Endothelial cell of umbilical vein (primary cell): Measurements from ENCODE around the gene AQP1. TPM values are rescaled to one million over a fixed set of nuclear protein-coding genes. Genes with fewer than 3 reads are reported as not detected.

Experiments used
- BruUV-seq: library from RNA; stranded (reverse); fragments of 400-500 nt; replicated peaks from 2 replicates; lab custom pipeline; 2021; lab: Mats Ljungman, UMichigan
- CTCF ChIA-PET: fragments of 300-600, 350-600 bp; sonication (Branson Sonifier 250); formaldehyde crosslinking; loops from one replicate; lab custom pipeline; 2021; ENCODE audit warnings: antibody characterized with exemption, inconsistent platforms; lab: Charles Lee
- POLR2A ChIA-PET: fragments of 300-600, 350-600 bp; sonication (Branson Sonifier 250); formaldehyde crosslinking; loops from one replicate; lab custom pipeline; 2021; ENCODE audit warnings: antibody characterized with exemption, inconsistent platforms; lab: Charles Lee
- DNase-seq: peaks from one replicate; pipeline ENCODE4 v3.0.0-alpha.2; 2011; ENCODE audit warnings: low read depth, low spot score
- FAIRE-seq: peaks from 2 replicates; lab custom pipeline; 2011; peaks lifted over from hg19 to GRCh38; lab: Jason Lieb, UNC
- H2AFZ ChIP-seq: 2 replicates; pipeline ENCODE4 v1.6.0; 2012; ENCODE audit warnings: low read depth, low read length, control low read depth, inconsistent platforms
- H3K27ac ChIP-seq: 2 replicates; pipeline ENCODE4 v1.5.1; 2011; ENCODE audit warnings: low read depth, mild to moderate bottlenecking, control low read depth, low read length, moderate library complexity; ENCODE audit not compliant: insufficient read depth
- H3K27me3 ChIP-seq, 2 experiments: 2 replicates each; pipeline versions ENCODE4 v1.6.0 to v1.6.1; 2011; ENCODE audit warnings: low read length in 2 of 2, mixed read lengths in 1 of 2; ENCODE audit not compliant: control insufficient read depth in 2 of 2, insufficient read depth in 2 of 2
- H3K36me3 ChIP-seq, 2 experiments: 2 replicates in 1 of 2; 3 replicates in 1 of 2; pipeline ENCODE4 v1.5.1; 2011; ENCODE audit warnings: low read length in 2 of 2, mild to moderate bottlenecking in 1 of 2, moderate library complexity in 1 of 2; ENCODE audit not compliant: control insufficient read depth in 2 of 2, insufficient read depth in 2 of 2; ENCODE audit errors: extremely low read depth in 1 of 2
- H3K4me1 ChIP-seq: 3 replicates; pipeline ENCODE4 v1.5.1; 2011; ENCODE audit warnings: mild to moderate bottlenecking, low read length; ENCODE audit not compliant: control insufficient read depth, insufficient read depth; ENCODE audit errors: extremely low read depth
- H3K4me2 ChIP-seq: 2 replicates; pipeline ENCODE4 v1.6.1; 2011; ENCODE audit warnings: low read length, control low read depth, mixed read lengths; ENCODE audit not compliant: insufficient read depth
- H3K4me3 ChIP-seq, 3 experiments: fragments of 200-600 bp in 1 of 3; sonication (generic), shearing (Covaris generic) in 1 of 3; replicated peaks in 1 of 3; 2 replicates each; pipeline ENCODE4 v1.5.1; 2011 to 2016; ENCODE audit warnings: control low read depth in 3 of 3, low read length in 3 of 3, mild to moderate bottlenecking in 2 of 3, inconsistent platforms in 1 of 3, low read depth in 1 of 3, moderate library complexity in 1 of 3; ENCODE audit not compliant: insufficient read depth in 1 of 3
- H3K79me2 ChIP-seq: 2 replicates; pipeline ENCODE4 v1.6.0; 2012; ENCODE audit warnings: low read length, inconsistent platforms; ENCODE audit not compliant: control insufficient read depth, insufficient read depth
- H3K9ac ChIP-seq: replicated peaks from 2 replicates; pipeline ENCODE3; 2011; ENCODE audit warnings: low read length, control low read depth; ENCODE audit not compliant: insufficient read depth; ENCODE audit errors: extremely low read depth
- H3K9me1 ChIP-seq: replicated peaks from 3 replicates; pipeline ENCODE4 v1.6.0; 2011; ENCODE audit warnings: mild to moderate bottlenecking, low read length; ENCODE audit not compliant: control insufficient read depth, insufficient read depth; ENCODE audit errors: extremely low read depth
- H3K9me3 ChIP-seq: replicated peaks from 2 replicates; pipeline ENCODE4 v1.5.1; 2012; ENCODE audit warnings: low read length, inconsistent platforms; ENCODE audit not compliant: control insufficient read depth, insufficient read depth
- H4K20me1 ChIP-seq: replicated peaks from 2 replicates; pipeline ENCODE3; 2011; ENCODE audit warnings: mild to moderate bottlenecking, low read length; ENCODE audit not compliant: control insufficient read depth, insufficient read depth; ENCODE audit errors: extremely low read depth
- CTCF ChIP-seq, 2 donors: IDR thresholded peaks; 1 replicate in 1 of 2; 2 replicates in 1 of 2; pipeline ENCODE4 v1.5.1; 2011; ENCODE audit warnings: low read length in 2 of 2, mild to moderate bottlenecking in 2 of 2, moderate library complexity in 2 of 2, control low read depth in 1 of 2, inconsistent platforms in 1 of 2, low read depth in 1 of 2; ENCODE audit not compliant: insufficient read depth in 1 of 2; ENCODE audit errors: extremely low read depth in 1 of 2
- EZH2 ChIP-seq: IDR thresholded peaks from 2 replicates; pipeline ENCODE4 v1.6.1; 2012; ENCODE audit warnings: borderline replicate concordance, low read depth, mild to moderate bottlenecking, moderate library complexity, low read length, inconsistent platforms; ENCODE audit not compliant: severe bottlenecking
- FOS ChIP-seq: IDR thresholded peaks from 2 replicates; pipeline ENCODE4 v1.6.1; 2011; ENCODE audit warnings: mild to moderate bottlenecking, low read length, moderate library complexity, borderline replicate concordance; ENCODE audit not compliant: insufficient read depth
- GATA2 ChIP-seq: IDR thresholded peaks from 2 replicates; pipeline ENCODE4 v1.7.0; 2011; ENCODE audit warnings: low read depth, mild to moderate bottlenecking, moderate library complexity, mixed read lengths, low read length; ENCODE audit not compliant: insufficient read length, insufficient read depth
- JUN ChIP-seq: IDR thresholded peaks from 2 replicates; pipeline ENCODE4 v1.6.1; 2011; ENCODE audit warnings: borderline replicate concordance, low read depth; ENCODE audit not compliant: insufficient read length, insufficient read depth
- MYC ChIP-seq: IDR thresholded peaks from one replicate; pipeline ENCODE4 v1.6.1; 2011; ENCODE audit warnings: mild to moderate bottlenecking, low read depth, low read length
- POLR2A ChIP-seq: IDR thresholded peaks from 2 replicates; pipeline ENCODE4 v1.6.1; 2012; ENCODE audit warnings: low read depth, mild to moderate bottlenecking, control low read depth, low read length
- POLR2AphosphoS5 ChIP-seq: IDR thresholded peaks from 2 replicates; pipeline ENCODE4 v1.6.1; 2012; ENCODE audit warnings: low read depth, mild to moderate bottlenecking, control low read depth, low read length, moderate library complexity; ENCODE audit not compliant: insufficient read depth
- dilution Hi-C: fragments of 300-500 bp; cut with MboI; formaldehyde crosslinking; loops from one replicate; pipeline ENCODE4 v1.15.0; 2019; ENCODE audit warnings: low sequenced_read_pairs; ENCODE audit not compliant: extremely low pct_ligation_motif_present
- intact Hi-C: fragments of 100-400 bp; cut with micrococcal nuclease; formaldehyde crosslinking; loops from one replicate; pipeline ENCODE4 v1.10.0; 2022
- polyA plus RNA-seq, 4 experiments: library from polyadenylated mRNA; depleted of rRNA in 3 of 4; stranded (reverse) in 3 of 4; unstranded in 1 of 4; fragments of >200 nt; gene quantifications; 2 replicates each; pipeline versions ENCODE4 v1.2.1 to v1.2.3, GENCODE V29; 2011 to 2012; ENCODE audit warnings: missing spikeins in 1 of 4
- total RNA-seq: library from RNA; stranded (reverse); gene quantifications from 2 replicates; pipeline ENCODE4 v1.2.3, GENCODE V29; 2021
- TF ChIP-seq, protein P1 (sequence below): IDR thresholded peaks from 2 replicates; pipeline ENCODE4 v1.6.1; 2011; ENCODE audit not compliant: insufficient read depth, insufficient read length

The AQP1 gene
- total and polyA plus RNA-seq, 2 donors (not counting 3 experiments of a cell fraction or from before 2014, with no cell fraction given) = 11.7 to 15.9 TPM

DNA sequence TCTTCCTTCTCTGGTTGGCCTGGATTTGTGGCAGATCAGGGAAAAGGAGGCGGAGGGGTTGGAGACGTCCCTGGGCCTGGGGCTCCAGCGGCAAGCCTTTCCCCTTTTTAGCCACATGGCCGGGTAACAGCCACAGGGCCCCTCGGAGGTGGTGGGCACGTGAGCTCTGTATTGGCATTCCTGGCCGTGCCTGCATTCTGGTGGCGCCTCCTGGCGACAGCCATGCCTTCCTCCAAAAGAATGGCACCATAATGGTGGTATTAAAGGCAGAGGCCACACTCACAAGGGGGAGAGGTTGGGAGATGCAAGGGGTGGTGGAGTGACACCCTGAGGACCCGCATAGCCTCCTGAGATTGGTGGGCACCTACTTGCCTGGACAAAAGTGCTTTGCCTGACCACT lies 3.0 kb upstream of the AQP1 start:
- DNase-seq (no peak), FAIRE-seq (no peak)
- BruUV-seq = no TSS peak
- ChIA-PET CTCF (interaction anchor here (0.6 to 2.3 kb wide), 11 partner anchors 10 to 214 kb away, joined by 3 to 12 read pairs (median 4); no protein-coding TSS in a partner anchor), POLR2A (no interaction called here)
- no peaks in the 10 kb centered on the region for H3K79me2 ChIP-seq
- no peaks in the 10 kb centered on the region for H3K9me3 ChIP-seq
- intact Hi-C loops (loop anchor here (1.0 kb wide), 1 partner anchor 108 kb away; no protein-coding TSS in a partner anchor), dilution Hi-C loops (no loop called here)
- H4K20me1 ChIP-seq = no peaks in the 10 kb centered on the region
- no peak overlapping the region for H3K4me3 ChIP-seq
- TF ChIP-seq JUN = no peak
- TF ChIP-seq POLR2AphosphoS5 = no peak
- TF ChIP-seq EZH2 = no peak
- no peak for TF ChIP-seq FOS
- no peak for TF ChIP-seq MYC
- TF ChIP-seq CTCF (IDR thresholded peaks at IDR 0.05; ENCODE audit: extremely low read depth in 1 of 2, insufficient read depth in 1 of 2, low read depth in 1 of 2, low read length in 2 of 2) = no peak
- no peak for TF ChIP-seq GATA2
- TF ChIP-seq POLR2A = no peak
- TF ChIP-seq, protein P1, sequence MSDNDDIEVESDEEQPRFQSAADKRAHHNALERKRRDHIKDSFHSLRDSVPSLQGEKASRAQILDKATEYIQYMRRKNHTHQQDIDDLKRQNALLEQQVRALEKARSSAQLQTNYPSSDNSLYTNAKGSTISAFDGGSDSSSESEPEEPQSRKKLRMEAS = no peak
- no peaks in the 10 kb centered on the region for H3K27me3 ChIP-seq
- H3K4me1 ChIP-seq = no peaks in the 10 kb centered on the region
- H3K4me2 ChIP-seq = no peak overlapping the region
- no peak overlapping the region for H3K9ac ChIP-seq
- H2AFZ ChIP-seq = no peak overlapping the region
- H3K36me3 ChIP-seq = no peaks in the 10 kb centered on the region
- no peaks in the 10 kb centered on the region for H3K9me1 ChIP-seq
- H3K27ac ChIP-seq = no peak overlapping the region
